Activated CD4-positive, CD25-positive, alpha-beta regulatory T cell treated with anti-CD3 and anti-CD28 coated beads, Interleukin-2, amount 50 U/mL, for 24 hours (primary cell): ENCODE data around the gene TTPAL.

Experiments
- ATAC-seq, 2 donors: fragments of 150-1000 bp; cut with Tn5 transposase; one replicate each; pipeline ENCODE4 v1.10.0; 2021; ENCODE audit warnings: mild to moderate bottlenecking in 1 of 2, moderate library complexity in 1 of 2

TTPAL gene

DNA sequence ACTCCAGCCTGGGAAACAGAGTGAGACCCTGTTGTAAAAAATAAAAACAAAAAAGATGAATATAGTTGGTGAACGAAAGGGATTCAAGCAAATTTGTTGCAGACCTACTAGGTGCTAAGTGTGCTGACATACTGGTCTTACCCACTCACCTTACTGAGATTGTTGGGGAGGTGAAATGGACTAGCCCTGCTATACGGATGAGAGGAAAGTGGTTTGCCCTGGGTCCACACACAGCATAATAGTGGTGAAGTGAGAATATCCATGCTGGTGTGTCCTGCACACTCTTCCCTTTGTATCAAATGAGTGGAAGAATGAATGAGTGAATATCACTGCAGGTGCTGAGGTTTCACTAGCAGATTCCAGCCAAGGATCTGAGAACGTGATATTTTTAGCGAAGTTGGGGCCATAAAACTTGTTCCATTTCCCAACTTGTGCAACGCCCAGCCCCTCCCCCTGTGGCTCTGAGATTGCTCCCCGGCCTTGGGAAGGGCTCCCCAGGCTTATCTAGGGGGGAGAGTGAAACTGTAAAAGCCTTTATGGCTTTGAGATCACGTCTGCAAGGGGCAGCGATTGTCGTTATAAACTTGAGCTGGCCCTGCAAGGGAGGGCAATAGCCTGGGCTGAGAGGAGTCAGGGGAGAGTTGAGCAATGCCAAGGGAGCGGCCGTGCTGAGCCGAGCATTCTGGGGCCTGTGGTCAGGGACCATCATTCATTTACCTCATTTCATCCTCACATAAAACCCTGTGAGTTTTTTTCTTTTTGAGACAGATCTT lies 33.2 kb upstream of the TTPAL start:
- no peak for ATAC-seq

DNA sequence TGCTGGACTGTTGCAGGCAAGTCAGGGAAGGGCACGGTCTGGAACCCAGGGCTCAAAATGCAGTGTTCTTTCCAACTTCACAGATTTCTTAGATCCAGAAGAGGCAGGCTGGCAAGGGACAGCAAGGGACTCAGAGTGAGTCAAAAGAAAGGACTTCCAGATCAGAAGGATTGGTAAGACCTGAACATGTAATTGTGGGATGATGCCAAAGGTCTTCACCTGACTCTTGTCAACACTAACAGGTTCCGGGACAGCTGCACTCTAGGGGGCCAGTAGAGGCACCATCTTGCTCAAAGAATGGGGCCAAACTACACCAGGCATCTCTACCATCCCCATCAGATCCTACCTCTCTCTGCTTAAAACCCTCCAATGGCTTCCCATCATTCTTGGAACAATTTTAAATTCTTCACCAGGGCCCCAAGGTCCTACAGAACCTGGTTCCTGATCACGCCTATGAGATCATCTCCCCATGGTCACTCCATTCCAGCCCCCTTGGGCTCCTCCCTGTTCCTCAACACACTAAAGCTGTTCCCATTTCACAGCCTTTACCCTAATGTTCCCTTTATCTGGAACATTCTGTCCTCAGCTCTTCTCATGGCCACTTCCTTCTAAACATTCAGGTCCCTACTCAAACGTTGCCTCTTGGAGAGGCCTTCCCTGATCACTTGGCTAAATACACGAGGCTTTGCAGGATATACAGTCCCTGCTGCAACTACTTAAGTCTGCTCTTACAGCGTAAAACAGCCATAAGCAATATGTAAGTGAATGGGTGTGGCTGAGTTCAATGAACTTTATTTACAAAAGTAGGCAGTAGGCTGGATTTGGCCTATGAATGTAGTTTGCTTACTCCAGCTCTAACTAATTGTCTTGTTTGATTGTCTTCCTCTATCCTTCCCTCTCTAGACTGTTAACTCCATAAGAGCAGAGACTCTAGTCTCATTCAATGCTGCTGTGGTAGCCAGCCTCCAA lies 29.6 kb upstream of the TTPAL start:
- no peak for ATAC-seq

DNA sequence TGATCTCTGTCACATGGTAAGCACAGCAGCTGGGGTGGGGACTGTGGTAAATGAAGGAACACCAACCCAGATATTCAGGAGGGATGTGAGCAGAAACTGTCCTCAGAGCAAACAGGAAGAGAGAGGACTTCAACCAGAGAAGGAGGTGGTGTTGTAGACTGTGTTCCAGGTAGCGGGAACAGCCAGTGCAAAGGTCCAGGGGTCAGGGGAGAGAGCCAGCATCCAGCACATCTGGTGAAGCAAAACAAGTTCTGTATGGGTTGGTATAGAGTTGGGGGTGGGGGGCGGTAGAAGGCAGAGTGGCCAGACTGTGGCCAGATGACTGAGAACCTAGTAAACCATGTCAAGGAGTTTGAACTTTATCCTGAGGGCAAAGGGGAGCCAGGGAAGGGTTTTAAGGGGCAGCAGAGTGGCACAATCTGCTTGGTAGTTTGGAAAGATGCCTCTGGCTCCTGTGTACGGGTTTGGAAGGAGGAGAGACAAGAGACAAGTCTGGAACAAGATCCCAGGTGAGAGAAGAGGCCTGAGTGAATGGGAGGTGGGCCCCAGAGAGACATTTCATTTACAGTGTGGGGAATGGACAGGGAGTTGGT lies 27.8 kb upstream of the TTPAL start:
- no peak for ATAC-seq

DNA sequence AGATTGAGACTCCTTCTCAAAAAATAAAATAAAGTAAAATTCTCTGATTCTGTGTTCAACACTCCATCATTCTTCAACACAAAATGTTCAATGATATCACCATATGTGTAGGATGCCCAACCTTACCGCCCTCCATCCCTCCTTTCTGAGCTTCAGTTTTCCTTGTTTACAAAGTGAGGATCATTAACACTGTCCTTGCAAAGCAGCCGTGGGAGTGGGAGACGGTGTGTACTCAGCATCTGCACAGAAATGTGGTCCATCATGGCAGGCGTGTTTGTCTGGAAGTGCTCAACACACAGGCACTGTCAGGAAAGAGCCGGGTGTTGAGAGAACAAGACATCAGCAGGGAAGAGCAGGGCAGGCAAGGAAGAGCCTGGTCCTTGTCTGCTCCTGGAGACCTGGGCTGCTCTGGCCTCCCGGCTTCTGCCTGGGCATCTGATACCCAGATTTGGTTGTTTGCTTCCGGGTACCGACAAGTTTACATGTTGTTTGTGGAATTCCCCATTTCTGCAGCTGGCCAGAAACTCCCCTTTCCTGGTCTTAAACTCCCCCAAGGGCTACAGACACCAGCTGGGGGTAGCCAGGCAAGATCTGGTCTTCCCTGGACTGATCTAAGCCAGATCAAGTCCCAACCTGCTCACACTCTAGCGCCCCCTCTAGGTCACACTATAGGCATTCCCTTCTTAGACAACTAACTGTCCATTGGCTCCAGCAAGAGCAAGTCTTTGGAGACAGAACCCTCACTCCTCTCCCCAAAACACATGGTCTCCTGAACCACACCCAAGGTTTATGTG lies 26.7 kb upstream of the TTPAL start:
- ATAC-seq, result no peak

DNA sequence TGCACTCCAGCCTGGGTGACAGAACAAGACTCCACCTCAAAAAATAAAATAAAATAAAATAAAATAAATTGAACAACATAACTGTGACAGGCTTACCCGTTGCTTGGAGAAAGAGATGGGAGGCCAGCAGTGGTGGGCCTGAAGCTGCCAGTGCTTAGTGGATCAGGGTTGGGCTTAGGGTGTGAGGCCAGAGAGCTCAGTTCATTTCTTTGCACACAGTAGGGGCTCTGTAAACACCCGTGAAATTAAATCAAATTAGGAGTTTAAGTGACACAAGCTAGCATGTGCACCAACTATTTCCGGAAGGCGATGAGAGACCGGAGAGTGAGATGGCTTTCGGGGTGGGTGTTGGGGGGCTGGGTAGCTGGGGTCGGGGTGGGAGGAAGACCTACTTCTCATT lies 25.8 kb upstream of the TTPAL start:
- no peak for ATAC-seq

DNA sequence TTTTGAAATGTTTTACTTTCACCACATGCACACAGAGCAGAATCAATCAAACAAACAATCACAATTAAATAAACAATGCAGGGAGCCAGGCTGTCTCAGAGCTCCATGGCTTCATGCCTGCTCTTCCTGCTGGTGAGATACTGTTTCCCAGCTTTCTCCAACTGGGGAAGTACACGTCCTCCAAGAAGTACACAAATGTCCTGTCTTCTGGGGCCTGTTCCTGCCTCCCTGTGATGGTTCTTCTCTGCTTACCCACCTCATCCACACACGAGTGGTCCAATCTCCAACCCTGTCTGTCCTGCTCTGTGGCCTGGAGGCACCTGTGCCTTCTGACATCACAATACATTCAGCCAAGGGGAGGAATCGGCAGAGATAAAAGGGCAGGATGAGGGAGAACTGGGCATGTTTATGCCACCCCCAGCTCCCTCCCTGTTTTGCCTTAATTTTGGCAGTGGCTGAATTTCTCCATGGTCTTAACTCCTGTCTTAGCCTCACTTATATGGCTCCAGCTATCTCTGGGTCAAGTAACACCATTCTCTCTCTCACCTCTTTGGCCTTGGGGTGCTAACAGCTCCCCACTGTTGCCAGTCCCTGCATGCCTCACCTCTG lies 25.3 kb upstream of the TTPAL start:
- no peak for ATAC-seq

DNA sequence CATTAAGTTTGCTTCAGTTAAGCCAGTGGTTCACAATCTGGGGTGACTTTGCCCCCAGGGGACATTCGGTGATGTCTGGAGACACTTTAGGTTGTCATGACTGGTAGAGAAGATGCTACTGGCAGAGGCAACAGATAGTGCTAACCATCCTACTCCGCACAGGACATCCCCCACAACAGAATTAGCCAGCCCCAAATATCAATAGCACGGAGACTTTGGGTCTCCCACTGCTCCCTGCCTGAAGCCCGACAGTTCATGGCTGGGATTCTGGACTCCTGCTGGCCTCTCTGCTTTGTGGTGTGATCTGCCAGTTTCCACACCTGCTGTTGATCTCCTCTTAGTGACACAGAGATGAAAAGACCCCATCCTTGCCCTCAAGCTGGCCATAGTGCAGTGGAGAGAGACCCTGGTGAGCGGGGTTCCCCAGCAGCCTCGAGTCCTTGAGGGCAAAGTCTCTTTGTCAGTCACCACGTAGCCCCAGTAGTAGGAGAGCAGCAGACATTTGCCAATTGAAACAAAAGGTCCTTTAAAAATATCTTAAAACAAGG lies 24.7 kb upstream of the TTPAL start:
- ATAC-seq, result no peak

DNA sequence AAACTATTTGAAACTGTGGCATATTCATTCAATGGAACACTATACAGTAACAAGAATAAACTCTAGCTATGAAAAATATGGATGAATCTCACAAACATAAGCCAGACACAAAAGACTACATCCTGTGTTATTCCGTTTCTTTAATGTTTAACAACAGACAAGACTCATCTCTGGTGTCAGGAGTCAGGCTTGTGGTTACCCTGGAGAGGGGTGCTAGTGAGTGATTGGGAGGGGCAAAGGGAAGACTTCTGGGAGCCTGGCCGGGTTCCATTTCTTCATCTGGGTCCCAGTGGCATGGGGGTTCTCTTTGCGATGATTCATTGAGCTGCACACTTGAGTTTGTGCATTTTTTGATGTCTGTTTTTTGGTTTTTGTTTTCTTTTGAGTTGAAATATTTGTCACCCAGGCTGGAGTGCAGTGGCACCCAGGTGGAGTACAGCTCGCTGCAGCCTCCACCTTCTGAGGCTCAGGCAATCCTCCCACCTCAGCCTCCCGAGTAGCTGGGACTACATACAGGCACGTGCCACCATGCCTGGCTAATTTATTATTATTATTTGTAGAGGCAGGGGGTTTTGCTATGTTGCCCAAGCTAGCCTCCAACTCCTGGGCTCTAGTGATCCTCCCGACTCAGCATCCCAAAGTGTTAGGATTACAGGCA lies 21.2 kb upstream of the TTPAL start:
- ATAC-seq, result no peak

DNA sequence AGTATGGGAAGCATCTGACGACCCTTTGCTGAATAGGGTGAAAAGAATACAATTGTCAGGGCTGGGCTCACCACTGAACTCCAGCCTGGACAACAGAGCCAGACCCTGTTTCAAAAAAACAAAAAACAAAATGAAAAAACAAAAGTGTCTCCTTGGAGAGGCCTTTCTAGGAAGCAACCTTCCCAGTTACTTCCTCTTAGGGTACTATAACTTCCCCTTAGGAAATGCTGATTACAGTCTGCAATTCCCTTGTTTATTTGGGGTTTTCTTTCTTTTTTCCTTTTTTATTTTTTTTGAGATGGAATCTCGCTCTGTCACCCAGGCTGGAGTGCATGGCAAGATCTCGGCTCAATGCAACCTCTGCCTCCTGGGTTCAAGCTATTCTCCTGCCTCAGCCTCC lies 20.5 kb upstream of the TTPAL start:
- no peak for ATAC-seq

DNA sequence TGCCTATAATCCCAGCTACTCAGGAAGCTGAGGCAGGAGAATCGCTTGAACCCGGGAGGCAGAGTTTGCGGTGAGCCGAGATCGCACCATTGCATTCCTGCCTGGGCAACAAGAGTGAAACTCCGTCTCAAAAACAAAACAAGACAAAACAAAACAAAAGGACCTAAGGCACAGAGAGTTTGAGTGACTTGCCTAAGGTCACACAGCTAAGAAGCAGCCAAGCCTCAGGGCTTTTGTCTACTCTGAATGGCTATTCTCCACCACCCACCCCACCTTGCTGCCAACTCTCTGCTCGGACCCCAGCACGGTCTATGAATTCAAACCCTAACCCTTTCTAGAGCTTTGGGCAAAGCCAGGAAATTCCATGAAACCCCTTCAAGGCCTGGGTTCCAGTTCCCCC lies 19.1 kb upstream of the TTPAL start:
- no peak for ATAC-seq

DNA sequence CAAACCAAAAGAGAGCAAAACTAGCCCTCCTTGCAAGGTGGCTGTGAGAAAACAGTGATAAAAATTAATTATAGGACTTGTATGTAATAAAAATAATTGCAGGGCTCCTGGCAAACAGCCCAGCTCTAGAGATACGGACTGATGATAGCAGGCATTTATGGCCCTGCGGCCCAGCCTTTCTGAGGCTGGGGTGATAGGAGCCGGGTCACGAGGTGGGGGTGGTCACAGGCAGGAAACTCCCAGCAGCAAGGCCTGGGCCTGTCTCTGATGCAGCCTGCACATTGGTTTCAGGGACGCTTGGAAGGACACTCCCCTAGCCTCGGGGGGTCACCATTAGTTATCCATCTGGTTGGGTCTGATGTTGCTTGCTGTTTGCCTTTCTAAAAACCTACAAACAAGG lies 18.7 kb upstream of the TTPAL start:
- ATAC-seq, result no peak

DNA sequence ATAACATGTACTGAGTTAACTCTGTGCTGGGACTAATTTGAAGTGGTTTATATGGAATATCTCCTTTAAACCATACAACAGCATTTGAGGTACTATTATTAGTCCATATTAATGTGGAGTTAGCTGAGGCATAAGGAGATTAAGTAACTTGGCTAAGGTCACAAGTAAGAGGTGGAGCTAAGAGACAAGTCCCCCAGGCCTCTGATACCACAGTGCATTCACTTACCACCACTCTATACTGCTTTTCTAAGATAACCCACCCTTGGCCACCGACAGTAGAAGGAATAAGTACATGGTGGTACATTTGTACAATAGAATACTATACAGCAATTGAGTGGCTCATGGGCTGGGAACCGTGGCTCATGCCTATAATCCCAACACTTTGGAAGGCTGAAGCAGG lies 16.4 kb upstream of the TTPAL start:
- no peak for ATAC-seq

DNA sequence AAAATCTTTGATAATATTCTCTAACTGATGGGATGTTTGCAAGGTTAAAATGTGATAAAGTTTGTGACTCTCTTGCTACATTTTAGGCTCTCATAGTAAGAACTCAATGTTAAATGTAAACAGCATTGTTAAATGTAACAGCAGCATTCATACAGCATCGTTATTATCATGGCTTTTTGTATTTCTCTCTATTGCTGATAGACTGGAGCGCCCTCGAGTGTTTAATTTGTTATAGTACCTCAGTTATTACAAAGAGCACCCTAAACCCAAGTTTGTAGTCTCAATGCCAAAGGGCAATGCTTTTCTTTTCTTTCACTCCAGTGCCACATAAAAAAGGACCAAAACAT lies 14.9 kb upstream of the TTPAL start:
- ATAC-seq, result no peak

DNA sequence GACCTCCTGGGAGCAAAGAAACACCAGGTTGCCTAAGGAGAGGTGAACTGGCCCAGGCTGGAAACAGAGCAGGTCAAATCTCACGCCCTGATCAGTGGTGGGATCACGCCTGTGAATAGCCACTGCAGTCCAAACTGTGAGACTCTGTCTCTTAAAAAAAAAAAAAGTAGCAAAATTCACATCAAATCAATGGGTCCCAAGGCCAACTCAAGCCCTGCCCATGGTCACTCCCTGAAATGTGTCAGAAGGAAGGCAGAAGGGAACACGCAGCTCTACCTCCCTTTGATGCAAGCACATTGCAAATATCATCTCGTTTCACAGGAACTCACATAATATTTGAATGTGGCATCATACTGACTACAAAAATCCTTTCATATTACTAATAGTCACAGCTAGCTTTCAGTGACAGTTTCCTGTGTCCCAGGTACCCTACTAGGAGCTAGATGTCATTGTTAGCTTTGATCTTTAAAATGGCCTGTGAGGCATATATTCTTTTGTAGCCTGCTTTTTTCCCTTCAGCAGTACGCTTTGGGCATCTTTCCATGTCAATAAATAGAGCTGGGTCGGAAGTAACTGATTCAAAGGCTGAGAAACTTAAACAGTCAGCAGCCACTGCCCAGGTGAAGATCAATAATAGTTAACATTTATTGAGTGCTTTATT lies 14.4 kb upstream of the TTPAL start:
- no peak for ATAC-seq

DNA sequence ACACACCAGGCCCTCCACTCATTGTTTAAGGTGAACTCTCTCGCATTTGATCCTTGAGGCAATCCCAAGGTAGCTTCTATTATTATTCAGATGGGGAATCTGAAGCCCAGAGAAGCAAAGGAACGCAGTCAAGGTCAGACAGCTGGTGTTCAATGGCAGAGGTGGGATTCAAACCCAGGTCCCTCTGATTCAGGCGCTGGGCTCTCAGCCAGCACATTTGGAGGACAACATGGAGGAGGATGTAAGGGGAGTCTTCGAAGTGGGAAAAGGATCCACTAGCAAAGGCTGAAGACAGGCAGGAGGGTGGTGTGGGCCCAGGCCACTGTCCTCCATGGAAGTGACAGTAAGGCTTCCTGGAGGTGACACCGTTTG lies 13.9 kb upstream of the TTPAL start:
- ATAC-seq, result no peak

DNA sequence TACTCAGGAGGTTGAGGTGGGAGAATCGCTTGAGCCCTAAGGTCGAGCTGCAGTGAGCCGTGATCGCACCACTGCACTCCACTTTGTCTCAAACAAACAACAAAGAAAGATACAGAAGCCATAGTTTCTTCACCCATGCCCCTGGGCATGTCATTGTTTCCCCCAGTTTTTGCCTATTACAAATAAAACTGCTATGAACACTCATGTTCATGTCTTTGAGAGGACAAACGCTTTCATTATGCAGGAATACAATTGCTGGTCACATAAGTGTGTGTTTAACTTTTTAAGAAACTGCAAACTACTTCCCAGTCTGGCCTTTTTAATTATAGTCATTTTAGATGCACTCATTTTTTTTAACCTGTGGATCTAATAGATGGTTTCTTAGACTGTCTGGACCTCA lies 12.2 kb upstream of the TTPAL start:
- no peak for ATAC-seq

DNA sequence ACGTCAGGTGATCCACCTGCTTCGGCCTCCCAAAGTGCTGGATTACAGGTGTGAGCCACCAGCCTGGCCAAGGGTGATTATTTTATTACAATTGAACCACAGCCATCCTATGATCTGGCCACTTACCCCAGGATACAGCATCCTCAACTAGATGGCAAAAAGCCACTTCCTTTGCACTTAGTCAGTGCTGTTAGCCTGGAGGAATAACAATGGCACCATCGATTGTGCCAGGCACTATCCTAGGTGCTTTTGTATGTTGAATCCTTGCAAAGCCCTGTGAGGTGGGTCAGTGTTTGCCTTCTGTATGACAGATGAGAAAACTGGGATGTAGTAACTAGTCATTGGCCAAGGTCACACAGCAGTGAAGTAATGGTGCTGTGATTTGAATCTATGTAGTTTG lies 11.2 kb upstream of the TTPAL start:
- no peak for ATAC-seq

DNA sequence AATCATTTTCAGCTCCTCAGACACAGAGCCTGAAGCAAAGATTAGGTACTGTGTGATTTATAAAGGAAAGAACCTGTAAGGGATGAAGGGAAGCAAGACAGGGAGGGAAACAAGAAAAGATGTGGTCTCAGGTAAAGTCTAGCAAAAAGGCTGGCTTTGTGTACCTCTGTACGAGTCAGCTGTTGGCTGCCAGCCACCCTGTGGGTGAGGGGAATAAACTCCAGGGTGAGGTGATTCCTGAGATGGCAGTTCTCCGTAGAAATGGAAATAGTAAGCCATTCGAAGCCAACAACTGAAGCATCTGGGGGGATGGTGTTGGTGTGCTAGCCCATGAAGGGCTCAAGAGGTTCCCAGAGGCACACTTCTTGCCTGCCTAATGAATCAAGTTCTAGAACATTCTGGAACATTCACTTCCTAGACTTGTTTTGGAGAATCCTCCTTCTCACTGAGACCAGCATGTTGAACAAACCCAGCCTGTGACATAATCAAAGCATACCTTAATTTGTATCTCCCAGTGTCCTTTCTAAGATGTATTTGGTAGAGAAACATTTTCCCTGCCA lies 10.6 kb upstream of the TTPAL start:
- no peak for ATAC-seq

DNA sequence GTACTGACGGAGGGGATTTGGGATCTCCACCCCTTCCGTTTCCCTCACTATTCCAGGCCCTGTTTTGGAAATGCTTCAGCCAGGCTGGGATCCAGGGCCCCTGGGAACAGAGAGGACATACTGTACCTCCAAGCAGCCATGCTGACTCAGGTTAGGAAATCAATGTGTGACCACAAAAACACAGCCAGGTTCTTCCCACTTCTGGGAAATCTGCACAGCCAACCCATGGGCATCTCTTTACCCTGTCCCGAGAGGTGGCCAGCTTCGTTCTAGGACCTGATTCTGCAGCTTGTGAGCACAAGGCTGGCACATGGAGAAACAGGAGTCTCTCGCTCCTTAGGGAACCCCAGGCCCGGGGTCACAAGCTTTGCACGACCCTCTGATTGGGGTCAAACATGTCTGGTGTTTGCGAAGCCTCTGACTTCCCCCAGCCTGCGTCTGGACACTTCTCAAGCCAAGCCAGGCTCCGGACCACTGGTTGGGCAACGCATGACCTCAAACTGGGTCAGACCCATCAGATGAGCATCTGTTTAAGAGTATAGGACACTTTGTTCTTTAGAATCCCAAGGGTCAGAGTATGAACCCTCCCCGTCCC lies 8.3 kb upstream of the TTPAL start:
- no peak for ATAC-seq

DNA sequence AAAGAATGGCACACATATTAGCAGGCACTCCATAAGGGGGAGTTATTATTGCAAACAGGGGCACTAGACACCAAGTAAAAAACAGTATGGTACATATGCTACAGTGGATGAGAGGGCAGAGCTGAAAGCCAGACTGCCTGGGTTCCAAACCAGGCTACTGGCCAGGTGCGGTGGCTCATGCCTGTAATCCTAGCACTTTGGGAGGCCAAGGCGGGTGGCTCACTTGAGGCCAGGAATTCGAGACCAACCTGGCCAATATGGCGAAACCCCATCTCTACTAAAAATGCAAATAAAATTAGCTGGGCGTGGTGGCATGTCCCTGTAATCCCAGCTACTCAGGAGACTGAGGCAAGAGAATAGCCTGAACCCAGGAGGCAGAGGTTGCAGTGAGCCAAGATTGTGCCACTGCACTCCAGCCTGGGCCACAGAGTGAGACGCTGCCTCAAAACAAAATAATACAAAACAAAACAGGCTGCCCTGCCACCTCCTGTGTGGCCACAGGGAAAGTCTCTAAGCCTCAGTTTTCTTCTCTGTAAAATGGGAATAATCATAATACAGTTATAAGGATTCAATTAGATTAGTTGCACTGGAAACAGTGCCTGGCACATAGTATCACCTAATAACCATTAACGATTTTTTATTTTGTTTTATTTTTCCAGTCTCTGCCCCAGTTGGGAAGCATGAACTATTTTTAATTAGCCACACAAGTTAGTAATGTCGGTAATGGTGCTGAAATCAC lies 7.5 kb upstream of the TTPAL start:
- no peak for ATAC-seq
